NCI-H187 (cell line): Measurements from ENCODE around the gene LPCAT4.

Experiments used
- DNase-seq, 2 experiments: peaks; one replicate each; lab custom pipeline; 2025; lab: John Stamatoyannopoulos, UW

Gene LPCAT4

DNA sequence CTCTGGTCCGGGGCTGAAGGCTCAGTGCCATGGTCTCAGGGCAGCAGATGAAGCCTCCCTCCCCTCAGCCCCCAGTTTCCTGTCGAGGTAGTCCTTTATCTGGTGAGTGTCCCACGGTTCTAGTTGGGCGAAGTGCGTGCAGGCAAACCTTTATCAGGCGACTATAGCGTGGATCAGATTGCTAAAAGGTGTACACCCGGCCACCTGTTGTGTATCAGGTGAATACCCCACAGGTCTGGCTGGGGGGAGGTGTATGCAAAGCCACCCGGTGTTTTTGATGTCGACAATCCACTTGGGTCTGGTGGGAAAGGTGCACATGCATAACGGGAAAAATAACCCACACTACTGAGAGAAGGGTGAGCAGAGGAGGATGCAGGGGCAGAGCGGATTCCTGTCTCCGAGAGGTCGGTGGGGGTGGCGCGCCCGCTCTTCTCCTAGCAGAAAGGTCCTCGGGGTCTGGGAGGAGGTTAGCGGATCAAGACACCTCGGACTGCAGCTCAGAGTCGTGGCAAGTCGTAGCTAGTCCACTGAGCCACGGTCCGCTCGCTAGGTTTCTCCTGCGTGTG is 29.9 kb downstream of the LPCAT4 start:
- DNase-seq: no peak

DNA sequence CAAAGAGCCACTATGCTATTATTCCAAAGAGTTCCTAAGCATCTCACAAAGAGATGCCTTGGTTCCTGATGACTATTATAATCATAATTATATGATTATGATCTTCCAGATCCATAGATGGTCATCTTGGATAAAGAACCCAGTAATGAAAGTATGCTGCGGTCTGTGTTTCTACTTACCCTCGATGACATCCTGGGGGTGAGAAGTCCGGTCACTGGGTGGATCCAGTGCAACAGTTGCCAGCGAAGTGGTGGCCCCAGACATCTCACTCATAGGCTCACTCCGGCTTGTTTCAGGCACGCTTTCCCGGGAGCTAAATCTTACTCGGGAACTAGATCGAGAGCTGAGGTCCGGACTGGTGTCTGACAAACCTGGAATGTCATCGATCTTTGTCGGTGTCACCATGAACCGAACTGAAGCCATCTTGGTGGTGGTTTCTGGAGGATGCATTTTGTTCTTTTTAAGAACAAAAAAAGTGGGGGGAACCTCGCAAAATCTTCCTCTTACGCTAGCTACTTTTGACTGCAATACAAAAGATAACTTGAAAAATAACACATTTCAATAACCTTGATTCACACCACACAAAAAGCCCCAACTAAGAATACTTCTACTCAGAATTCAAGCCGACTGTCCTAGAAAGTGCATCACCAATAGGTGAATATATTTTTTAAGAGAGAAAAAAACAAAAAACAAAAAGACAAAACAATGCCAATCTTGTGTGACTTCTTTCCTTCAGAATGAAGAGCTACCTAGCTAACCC is 30.6 kb downstream of the LPCAT4 start:
- DNase-seq: no peak

DNA sequence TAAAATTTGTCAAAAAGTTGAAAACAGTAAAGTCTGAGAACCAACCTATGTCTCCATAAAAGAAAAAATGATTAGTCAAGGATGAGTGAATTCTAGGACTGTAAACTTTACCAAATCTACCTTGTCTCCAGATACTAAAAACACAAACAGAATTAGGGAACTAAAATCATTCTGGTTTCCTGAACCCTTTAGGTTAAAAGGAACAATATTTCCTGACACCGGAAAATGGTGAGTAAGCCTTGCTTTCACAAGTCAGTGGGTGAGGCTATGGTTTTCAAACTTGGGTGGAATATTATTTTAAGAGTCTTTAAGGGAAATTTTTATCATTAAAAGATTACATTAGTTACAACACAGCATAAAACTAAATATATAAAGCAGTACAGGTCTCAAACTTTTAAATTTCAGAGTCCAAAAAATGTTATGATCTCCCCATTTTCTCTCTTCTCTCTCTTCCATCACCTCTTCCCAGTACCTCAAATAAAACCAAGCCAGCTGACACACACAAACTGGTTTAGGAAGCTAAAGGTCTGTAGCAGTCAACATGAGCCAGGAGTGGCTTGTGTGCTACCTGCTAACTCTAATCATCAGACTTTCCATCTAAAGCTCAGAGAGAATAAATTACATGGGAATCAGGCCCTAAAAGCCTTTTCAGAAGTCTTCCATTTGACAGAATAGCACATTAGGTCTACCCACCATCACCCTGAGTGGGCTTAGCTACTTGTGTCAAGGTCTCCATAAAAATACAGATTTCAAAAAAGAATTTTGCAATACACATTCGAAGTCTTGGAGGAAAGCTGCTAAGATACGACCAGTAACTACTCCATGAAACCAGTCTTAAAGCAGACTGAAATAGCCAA is 31.6 kb downstream of the LPCAT4 start:
- DNase-seq: no peak

DNA sequence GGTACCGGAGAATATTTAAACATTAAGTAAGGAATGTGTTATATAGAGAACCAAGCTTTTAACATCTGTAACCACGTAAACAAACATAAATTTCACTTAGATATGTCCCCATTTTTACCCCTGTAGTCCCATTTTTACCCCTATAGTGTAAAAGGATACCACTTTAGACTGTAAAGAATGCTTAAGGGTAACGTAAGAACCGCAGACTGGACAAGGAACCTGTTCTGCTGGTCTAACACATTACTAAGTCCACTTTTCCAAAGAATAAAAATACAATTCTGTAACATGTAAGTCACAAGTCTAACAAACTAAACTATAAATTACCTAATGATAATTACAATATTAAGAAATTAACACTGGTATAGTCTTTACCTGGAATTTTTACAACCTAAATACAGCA is 32.3 kb downstream of the LPCAT4 start:
- no peak for DNase-seq

DNA sequence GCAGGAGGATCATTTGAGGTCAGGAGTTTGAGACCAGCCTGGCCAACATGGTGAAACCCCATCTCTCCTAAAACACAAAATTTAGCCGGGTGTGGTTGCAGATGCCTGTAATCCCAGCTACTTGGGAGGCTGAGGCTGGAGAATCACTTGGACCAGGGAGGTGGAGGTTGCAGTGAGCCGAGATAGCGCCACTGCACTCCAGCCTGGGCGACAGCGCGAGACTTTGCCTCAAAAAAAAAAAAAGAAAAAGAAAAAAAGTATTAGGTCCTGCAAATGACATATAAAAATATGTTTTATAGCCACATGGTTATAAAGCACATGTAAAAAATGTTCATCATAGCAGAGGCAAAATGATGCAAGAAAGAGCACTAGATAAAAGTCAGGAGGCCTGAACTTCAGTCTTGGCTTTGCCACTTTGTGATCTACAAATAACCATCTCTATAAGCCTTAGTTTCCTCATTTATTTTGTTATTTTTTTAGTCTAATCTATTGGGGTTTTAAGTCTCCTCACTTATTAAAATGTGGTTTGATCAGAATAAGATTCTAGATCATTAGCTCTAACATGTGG is 34.4 kb downstream of the LPCAT4 start:
- DNase-seq: no peak

DNA sequence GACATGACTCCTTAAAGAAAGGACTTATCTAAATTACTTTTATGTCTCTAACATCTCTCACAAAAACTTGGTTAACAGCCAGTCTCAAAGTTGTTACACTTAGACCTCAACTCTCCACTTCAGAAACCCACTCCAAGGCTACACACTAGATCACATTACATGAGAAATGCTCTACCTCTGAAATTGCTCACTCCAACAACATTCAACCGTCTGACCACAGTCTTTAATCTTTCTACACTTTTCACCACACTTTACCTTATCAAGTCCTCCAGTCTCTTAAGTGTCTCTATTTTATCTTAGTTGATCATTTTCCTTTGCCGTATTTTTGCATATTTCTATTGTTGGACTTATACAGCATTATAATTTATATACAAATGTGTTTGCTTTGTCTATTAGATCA is 35.2 kb downstream of the LPCAT4 start:
- DNase-seq: no peak

DNA sequence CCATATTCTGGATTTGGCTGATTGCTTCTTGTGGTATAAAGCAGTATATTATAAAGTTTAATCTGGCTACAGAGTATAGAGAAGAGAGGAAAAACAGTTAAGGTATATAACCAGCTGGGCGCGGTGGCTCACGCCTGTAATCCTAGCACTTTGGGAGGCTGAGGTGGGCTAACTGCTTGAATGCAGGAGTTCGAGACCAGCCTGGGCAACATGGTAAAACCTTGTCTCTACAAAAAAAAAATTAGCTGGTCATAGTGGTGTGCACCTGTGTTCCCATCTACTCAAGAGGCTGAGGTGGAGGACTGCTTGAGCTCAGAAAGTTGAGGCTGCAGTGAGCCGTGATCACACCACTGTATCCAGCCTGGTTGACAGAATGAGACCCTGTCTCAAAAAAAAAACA is 36.7 kb downstream of the LPCAT4 start:
- no peak for DNase-seq

DNA sequence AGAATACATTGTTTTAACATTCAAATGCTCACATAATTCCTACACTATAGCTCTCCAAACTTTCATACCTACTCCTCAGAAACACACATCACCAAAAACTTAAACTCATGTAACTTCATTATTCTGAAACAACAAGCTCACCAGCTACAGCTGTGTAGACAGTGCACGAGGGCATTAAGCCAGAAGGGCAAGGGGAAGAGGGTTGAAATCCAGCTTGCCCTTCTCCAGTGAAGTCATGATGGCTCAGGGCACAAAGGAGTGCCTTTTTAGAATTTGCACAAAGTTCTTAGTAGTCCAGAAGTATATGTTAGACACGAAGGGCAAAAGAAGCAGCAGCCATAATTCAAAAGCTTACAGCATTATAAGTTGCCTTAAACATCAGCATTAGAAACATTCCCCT is 38.0 kb downstream of the LPCAT4 start:
- DNase-seq: no peak

DNA sequence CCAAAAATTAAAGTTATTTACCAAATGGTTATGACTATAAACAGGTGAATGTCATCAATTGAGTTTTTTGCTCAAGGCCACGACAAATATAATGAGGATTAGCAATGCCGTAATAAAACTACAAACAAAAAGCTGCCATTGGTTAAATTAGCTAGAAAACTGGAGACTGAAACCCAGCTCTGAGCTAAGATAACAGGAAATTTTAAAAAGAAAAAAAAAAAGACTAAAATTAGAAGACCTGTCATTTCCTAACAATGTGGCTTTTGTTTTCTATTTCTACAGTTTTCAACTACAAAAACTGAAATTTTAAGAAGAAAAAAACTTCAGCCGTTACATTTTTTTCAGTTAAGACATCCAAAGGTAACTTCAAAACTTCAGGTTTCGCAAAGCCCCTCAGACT is 39.1 kb downstream of the LPCAT4 start:
- DNase-seq: no peak

DNA sequence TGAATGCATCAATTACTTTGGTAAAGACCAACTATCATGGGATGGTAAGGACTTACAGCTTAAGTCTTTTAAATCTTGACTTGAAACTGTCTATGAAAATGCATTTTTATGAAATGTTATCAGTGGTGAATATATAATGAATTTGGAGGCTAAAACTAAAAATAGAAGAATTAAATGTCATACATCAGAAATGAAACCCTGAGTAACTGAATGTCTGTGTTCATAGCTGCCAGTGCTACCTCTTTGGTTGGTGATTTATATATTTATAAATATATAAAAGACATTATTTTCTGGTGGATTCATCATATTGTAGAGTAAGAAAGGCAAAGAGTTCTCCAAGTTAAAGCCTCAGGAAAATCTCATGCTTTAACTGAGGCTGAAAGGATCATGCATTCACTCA is 41.6 kb downstream of the LPCAT4 start:
- no peak for DNase-seq

DNA sequence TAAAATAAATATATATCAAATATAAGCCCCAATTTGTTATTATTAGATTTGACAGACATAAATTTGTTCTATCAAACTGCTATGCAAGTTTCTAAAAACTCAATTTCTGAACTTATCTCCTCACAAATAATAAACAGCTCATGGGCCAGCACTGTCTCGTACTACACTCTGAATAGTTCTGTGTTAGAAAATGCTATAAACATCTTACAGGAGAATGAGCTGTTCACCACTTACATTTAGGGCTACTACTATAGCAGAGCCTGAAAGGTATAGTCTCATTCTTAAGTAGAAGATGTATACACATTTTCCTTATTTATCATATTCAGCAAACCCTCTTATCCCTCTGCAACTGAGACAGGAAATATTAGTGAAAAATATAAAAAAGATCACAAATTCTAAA is 42.1 kb downstream of the LPCAT4 start:
- no peak for DNase-seq

DNA sequence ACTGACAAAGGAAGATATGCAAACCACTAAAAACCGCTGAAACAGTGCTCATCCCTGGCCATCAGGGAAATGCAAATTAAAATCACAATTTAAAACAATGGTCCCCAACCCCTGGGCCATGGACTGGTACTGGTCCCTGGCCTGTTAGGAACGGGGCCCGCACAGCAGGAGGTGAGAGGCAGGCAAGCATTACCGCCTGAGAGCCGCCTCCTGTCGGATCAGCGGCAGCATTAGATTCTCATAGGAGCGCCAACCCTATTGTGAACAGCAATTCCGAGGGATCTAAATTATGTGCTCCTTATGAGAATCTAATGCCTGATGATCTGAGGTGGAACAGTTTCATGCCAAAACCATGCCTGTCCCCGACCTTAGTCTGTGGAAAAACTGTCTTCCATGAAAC is 43.8 kb downstream of the LPCAT4 start:
- DNase-seq: no peak

DNA sequence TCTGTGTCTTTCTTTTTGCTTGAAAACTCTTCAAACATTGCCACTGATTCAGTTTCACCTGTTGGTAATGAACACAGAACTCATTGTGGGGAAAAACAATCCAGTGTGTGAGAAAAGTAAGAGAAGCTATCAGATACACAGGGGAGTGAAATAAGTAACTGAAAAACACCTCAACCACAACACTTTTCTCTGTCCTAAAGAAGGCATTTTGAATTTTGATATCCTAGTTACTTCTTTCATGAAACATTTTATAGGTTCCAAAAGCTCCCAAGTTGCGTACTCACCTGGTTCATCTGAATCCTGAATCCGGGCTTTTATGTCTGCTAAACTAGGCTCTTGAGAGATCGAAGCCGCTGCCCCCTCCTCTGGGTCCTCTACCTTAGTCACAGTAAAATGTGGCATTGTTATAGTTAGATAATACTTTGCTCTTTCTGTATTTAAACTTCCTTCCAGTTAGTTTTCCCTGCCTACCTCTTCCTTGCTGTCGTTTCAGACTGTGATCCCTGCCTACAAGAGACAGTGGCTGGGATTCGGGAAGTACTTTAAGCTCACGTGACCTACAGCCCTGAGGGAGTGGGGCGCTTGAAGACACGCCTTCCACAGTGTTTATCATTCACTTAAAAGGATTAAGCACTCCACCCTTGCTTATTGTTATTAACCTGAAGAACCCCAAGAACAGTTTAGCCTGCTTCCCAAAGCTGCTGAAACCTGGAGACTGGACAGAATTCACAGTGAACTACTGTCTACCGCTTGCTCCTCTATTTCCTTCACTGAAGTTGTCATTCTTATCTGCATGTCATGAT is 48.5 kb downstream of the LPCAT4 start:
- DNase-seq: no peak

DNA sequence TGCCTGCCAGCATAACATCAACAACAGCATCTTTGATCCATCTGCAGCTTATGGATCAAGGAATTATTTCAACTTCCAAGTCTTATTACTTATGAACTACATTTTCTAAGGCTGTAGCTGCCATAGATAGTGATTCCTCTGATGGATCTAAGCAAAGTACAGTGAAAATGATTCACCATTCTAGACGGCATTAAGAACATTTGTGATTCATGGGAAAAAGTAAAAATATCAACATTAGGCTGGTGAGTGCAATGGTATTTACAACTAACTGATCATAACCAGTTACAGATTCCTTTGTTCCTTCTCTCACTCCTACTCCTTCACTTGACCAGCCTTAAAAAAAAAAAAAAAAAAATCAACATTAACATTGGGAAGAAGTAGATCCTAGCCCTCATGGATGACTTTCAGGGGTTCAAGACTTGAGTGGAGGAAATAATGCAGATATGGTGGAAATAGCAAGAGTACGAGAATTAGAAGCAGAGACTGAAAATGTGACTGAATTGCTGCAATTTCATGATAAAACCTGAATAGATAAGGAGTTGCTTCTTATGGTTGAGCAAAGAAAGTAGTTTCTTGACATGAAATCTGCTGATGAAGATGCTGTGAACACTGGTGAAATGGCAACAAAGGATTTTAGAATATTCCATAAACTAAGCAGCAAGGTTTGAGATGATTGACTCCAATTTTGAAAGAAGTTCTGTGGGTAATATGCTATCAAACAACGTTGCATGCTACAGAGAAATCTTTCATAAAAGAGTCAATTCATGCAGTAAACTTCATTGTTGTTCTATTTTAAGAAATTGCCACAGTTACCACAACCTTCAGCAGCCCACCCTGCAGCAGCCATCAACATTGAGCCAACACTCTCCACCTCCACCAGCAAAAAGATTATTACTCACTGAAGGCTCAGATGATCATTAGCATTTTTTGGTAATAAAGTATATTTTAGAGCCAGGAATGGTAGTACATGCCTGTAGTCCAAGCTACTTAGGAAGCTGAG is 52.2 kb downstream of the LPCAT4 start:
- DNase-seq: no peak

DNA sequence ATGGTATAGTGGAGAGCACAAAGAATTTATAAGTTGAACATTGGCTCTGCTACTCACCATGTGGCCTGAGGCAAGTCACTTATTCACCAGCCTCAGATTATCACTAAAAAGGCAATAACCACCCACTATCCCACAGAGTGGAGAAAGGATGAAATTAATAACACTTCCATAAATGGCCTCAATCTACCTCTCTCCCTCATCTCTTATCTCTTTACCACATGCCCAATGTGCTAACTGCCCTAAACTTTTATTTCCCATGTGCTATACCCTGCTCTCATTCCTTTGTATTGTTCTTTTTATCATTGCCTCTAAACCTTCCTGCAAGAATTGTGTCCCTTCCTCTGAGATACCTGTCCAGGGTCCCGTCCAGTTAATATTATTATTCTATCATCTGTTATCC is 55.4 kb downstream of the LPCAT4 start:
- DNase-seq: no peak
